Right forelimb (tissue), 1 donor: Measurements from ENCODE around the gene TOMM6.
A peak's percentile ranks its signal among the peaks of the same experiment; 100 is the strongest.
"Not testable (repeated sequence)": the region's sequence is repeated elsewhere in the genome, so short reads cannot be mapped to it uniquely, and the experiment has no call there.

Experiments
- DNase-seq: peaks from one replicate; pipeline ENCODE4 v3.0.0-alpha.2; 2018

TOMM6 gene

GRCh38 chr6:41785689-41786450 is 1.6 kb upstream of the TOMM6 start:
- no peak for DNase-seq

- DNase-seq = peak; percentile 94
These were observed 859 bp upstream of the TOMM6 start for GRCh38 chr6:41786451-41787218.

DNA sequence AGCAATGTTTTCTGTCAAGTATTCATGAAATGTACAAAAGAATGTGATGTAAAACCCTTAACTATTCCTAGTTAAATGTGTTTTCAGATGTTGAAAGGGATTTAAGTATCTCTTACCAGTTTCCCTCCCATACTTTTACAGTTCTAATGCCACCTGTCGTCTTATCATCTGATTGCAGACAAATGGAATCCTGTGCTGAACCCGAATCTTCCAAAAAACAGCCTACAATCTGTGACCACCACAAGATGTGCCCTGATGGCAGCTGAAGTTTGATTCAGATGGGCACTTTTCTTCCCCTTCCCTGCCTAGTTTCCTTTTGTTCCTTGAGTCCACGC is 1.9 kb downstream of the TOMM6 start:
- DNase-seq = no peak

GRCh38 chr6:41790045-41790444 is 2.6 kb downstream of the TOMM6 start:
- no peak for DNase-seq

GRCh38 chr6:41791305-41791704 is 3.8 kb downstream of the TOMM6 start:
- DNase-seq = no peak

- DNase-seq = no peak
These were observed 4.5 kb downstream of the TOMM6 start for GRCh38 chr6:41791984-41792383.

GRCh38 chr6:41796474-41796873 is 9.0 kb downstream of the TOMM6 start:
- no peak for DNase-seq

DNA sequence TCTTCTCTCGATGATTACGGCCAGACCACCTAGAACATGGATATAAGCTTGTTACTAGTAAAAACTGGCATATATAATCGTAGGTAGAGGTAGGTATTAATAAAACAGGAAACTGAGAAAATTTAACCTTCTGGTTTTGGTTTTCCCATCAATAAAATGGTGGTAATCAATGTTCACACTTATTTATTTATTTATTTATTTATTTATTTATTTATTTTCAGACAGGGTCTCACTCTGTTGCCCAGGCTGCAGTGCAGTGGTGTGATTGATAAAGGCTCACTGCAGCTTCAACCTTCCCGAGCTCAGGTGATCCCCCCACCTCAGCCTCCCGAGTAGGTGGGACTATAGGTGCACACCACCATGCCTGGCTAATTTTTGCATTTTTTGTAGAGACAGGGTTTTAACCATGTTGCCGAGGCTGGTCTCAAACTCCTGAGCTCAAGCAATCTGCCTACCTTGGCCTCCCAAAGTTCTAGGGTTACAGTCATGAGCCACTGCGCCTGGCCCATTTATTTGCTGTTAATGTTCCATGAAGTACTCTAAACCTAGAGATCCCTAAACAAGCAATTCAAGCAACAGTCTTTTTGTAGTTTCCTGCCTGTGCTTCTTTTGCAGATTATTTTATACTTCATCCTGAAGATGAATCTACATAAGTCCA is 11.5 kb downstream of the TOMM6 start:
- no peak for DNase-seq

DNA sequence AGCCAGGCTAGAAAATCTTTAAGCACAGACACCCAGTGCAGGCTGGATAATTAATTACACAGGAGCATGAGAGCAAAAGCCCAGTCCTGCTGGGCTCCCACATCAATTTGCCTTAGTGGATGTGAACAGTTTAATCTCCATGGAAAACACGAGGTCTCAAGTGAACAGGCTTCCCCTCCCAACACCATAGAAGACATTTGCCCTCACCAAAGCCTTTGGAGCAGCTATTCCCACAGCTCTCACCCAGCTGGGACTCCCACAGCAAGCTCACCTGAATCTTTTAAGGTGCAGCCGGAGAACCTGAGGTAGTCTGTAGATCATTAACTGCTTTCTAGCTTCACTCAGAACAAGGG is 12.0 kb downstream of the TOMM6 start:
- no peak for DNase-seq

- no peak for DNase-seq
These were observed 13.9 kb downstream of the TOMM6 start for GRCh38 chr6:41801380-41801779.

GRCh38 chr6:41805830-41806774 is 18.6 kb downstream of the TOMM6 start:
- no peak for DNase-seq

- no peak for DNase-seq
These were observed 23.6 kb downstream of the TOMM6 start for GRCh38 chr6:41811095-41811494.

- not testable (repeated sequence) for DNase-seq
These were observed 24.5 kb downstream of the TOMM6 start for GRCh38 chr6:41811946-41812345.

GRCh38 chr6:41813469-41813868 is 26.0 kb downstream of the TOMM6 start:
- no peak for DNase-seq

DNA sequence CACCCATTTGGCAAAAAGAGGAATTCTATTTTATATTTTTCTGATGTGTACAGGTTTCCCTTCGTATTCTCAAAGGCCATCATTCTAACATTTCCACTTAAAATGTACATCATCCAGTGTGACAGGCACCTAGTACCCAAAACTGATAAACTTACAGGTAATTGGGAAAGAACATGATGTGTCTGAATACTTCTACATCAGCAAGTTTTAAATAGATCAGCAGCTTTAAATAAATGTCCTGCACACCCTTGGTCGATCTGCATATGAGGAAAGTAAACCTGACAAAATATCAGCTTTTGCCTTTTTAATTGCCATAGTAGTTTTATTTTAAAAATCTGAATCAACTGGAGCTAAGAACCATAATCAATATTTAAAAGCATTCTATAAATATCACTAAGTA is 26.5 kb downstream of the TOMM6 start:
- DNase-seq = no peak

GRCh38 chr6:41814629-41815028 is 27.1 kb downstream of the TOMM6 start:
- DNase-seq = no peak

- no peak for DNase-seq
These were observed 28.1 kb downstream of the TOMM6 start for GRCh38 chr6:41815587-41815986.

DNA sequence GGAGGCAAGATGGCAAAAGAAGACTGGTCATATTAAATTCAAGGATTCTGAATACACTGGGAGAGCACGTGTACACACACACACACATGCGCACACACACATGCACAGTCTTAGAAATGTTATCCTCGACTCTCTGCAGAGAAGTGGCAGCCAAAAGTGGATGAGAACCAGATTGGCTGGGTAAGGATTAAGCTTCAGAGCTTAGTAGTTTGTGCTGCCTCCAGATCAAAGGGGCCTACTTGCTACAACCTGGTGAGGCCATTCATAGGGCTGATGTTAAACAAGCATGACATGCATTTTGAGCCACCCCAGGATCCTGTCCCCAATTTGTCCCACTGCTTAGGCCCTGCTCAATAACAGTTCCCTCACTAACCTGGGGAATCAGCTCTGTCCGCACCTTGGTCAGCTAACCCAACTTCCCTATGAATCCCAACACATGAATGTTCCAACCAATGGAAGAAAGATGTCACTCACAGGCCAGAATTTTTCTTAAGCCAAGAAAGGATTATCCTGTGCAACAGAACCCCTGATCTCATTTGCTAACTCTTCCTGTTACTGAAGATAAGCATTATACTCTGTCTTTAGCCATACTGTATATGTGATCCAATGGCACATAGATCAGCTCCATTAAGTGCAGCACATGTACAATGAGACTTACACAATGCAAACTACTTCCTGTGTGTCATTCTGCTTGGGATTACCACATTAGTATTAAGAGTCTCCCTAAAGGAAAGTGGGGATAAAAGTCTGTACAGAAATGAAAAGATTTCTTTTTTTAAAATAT is 31.0 kb downstream of the TOMM6 start:
- DNase-seq = no peak

DNA sequence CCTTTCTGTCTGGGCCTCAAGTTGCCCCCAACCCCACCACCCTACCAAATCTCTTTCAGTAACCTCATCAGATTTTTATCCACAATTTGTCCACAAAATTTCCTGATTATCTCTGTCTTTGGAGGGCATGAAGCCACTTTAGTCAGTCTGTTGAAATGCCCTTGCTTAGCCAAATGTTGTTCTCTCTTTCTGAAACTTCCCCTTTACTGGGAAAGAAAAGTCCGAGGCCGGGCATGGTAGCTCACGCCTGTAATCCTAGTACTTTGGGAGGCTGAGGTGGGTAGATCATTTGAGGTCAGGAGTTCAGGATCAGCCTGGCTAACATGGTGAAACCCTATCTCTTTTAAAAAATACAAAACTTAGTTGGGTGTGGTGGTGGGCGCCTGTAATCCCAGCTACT is 33.8 kb downstream of the TOMM6 start:
- DNase-seq = no peak

DNA sequence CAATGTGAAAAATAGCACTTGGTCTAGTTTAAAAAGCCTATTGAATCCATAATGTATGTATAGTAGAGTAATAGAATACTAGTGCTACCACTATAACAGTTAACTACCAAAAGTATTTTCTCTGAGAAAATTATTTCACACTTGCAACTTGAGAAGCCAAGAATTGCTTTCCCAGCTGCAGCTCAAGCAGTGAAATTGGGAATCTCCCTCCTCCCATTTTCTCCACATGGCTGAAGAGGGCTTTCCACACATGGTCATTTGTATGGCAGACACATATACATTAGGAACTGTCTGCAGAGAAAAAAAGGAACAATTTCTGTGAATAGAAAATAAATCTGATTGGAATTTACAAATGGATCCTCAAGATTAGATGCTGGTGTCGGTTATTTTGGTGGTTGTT is 34.5 kb downstream of the TOMM6 start:
- DNase-seq = no peak

DNA sequence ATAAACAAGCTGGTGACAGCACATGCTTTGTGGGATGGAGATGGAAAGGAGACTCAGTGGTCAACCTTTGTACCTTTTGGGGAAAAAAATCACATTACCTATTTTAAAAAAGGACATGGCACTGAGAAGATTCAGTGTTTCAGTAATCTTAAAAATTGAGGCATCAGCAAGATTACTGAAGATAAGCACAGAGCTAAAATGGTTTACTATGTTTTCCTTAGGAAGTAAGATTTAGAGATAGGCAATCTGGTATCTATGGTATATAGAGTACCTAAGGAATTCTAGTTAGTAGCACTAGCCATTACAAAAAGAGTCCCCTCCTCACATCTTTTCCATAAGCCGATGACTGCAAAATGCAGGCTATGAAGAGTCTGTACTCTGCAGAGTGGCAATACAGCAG is 35.7 kb downstream of the TOMM6 start:
- no peak for DNase-seq
